DND-41 (cell line): ENCODE results near the gene CCDC38.

Source experiments
- ATAC-seq: fragments of 200-7000 bp; cut with Tn5 transposase; 3 replicates; pipeline ENCODE4 v1.9.1; 2021; ENCODE audit warnings: low read depth; ENCODE audit not compliant: insufficient read depth
- DNase-seq: peaks from one replicate; pipeline ENCODE4 v3.0.0-alpha.2; 2020
- H2AFZ ChIP-seq: 2 replicates; pipeline ENCODE4 v1.6.0; 2012; ENCODE audit warnings: low read depth, low read length
- H3K27ac ChIP-seq: 2 replicates; pipeline ENCODE4 v1.5.1; 2012; ENCODE audit warnings: low read length, inconsistent platforms
- H3K27me3 ChIP-seq: fragments of 200-600 bp; sonication (generic); 2 replicates; pipeline ENCODE4 v1.6.0; 2012; ENCODE audit warnings: low read length, mild to moderate bottlenecking, inconsistent platforms; ENCODE audit not compliant: insufficient read depth, poor library complexity
- H3K36me3 ChIP-seq: 2 replicates; pipeline ENCODE4 v1.5.1; 2012; ENCODE audit warnings: low read length, inconsistent platforms; ENCODE audit not compliant: insufficient read depth
- H3K4me1 ChIP-seq: 2 replicates; pipeline ENCODE4 v1.5.1; 2012; ENCODE audit warnings: mild to moderate bottlenecking, low read length; ENCODE audit not compliant: insufficient read depth
- H3K4me2 ChIP-seq: 2 replicates; pipeline ENCODE4 v1.6.0; 2012; ENCODE audit warnings: mild to moderate bottlenecking, moderate library complexity, low read length, inconsistent platforms; ENCODE audit not compliant: insufficient read depth
- H3K4me3 ChIP-seq, 2 experiments: fragments of 200-600 bp in 1 of 2; shearing (Covaris generic) in 1 of 2; 2 replicates each; pipeline ENCODE4 v1.5.1; 2012 to 2016; ENCODE audit warnings: inconsistent platforms in 2 of 2, low read length in 2 of 2, mild to moderate bottlenecking in 2 of 2, low read depth in 1 of 2, moderate library complexity in 1 of 2
- H3K79me2 ChIP-seq: 2 replicates; pipeline ENCODE4 v1.6.0; 2012; ENCODE audit warnings: low read length, inconsistent platforms; ENCODE audit not compliant: insufficient read depth
- H3K9ac ChIP-seq: 2 replicates; pipeline ENCODE4 v1.6.0; 2012; ENCODE audit warnings: low read depth, mild to moderate bottlenecking, inconsistent platforms, low read length, moderate library complexity
- H3K9me3 ChIP-seq: 2 replicates; pipeline ENCODE4 v1.5.1; 2012; ENCODE audit warnings: low read length, moderate library complexity, mild to moderate bottlenecking, inconsistent platforms; ENCODE audit not compliant: insufficient read depth, severe bottlenecking
- H4K20me1 ChIP-seq: 2 replicates; pipeline ENCODE4 v1.6.0; 2012; ENCODE audit warnings: low read length; ENCODE audit not compliant: insufficient read depth
- EZH2 ChIP-seq: IDR thresholded peaks from 3 replicates; pipeline ENCODE4 v1.6.1; 2012; ENCODE audit warnings: borderline replicate concordance, low read depth, mild to moderate bottlenecking, moderate library complexity, low read length, inconsistent platforms; ENCODE audit not compliant: severe bottlenecking
- TF ChIP-seq, protein P1 (sequence below): IDR thresholded peaks from 2 replicates; pipeline ENCODE4 v1.5.1; 2012; ENCODE audit warnings: borderline replicate concordance, low read length, moderate library complexity, mild to moderate bottlenecking; ENCODE audit not compliant: poor library complexity, severe bottlenecking; ENCODE audit errors: extremely low read depth

CCDC38 gene

DNA sequence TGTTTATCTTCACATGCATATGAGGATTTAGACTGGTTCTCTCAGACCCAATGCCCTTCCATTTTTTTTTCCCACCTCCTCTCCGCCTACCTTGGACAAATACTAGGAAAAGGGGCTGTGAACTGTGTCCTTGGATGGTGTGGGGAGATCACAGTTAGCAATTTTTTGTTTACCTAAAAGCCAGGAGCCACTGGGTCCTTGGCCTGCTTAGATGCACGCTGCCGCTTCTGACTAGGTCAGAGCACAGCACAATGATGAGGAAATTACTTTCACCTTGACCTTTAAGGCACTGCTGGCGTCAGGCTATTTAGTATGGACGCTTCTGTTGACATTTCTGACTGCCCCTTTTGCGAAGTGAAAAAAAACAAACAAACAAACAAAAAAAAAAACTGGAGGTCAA lies 1.9 kb downstream of the CCDC38 start:
- H3K4me2 ChIP-seq: no peak overlapping the region
- no peak for DNase-seq
- peaks cover 14% of the 10 kb centered on the region for H3K4me1 ChIP-seq
- H2AFZ ChIP-seq: no peak overlapping the region
- TF ChIP-seq, protein P1, sequence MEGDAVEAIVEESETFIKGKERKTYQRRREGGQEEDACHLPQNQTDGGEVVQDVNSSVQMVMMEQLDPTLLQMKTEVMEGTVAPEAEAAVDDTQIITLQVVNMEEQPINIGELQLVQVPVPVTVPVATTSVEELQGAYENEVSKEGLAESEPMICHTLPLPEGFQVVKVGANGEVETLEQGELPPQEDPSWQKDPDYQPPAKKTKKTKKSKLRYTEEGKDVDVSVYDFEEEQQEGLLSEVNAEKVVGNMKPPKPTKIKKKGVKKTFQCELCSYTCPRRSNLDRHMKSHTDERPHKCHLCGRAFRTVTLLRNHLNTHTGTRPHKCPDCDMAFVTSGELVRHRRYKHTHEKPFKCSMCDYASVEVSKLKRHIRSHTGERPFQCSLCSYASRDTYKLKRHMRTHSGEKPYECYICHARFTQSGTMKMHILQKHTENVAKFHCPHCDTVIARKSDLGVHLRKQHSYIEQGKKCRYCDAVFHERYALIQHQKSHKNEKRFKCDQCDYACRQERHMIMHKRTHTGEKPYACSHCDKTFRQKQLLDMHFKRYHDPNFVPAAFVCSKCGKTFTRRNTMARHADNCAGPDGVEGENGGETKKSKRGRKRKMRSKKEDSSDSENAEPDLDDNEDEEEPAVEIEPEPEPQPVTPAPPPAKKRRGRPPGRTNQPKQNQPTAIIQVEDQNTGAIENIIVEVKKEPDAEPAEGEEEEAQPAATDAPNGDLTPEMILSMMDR: no peak
- TF ChIP-seq EZH2: no peak
- no peak overlapping the region for H3K9ac ChIP-seq
- H3K27me3 ChIP-seq: no peaks in the 10 kb centered on the region
- H3K79me2 ChIP-seq: no peaks in the 10 kb centered on the region; the same call in 1 of the 2 replicates
- H3K9me3 ChIP-seq: no peaks in the 10 kb centered on the region
- no peak overlapping the region for H3K4me3 ChIP-seq
- no peak overlapping the region for H3K27ac ChIP-seq
- no peak for ATAC-seq
- H4K20me1 ChIP-seq: no peaks in the 10 kb centered on the region
- H3K36me3 ChIP-seq: no peaks in the 10 kb centered on the region

DNA sequence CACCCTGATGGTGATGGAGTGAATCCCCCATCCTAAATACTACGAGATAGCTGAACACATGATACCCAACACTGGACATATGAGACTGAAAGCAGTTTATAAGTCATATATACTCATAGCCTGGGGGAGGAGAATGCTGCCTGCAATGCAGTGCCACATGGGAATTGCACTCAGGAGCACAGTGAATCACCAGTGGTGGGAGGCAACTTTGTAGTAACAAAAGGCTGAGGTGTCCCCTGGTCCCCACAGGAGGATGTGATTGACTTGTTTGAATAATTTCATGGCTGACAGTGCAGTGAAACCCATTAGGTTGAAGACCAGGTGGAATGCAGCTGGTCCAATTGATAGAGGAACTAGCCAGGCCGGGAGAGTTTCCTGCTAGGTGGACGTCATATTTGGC lies 20.2 kb downstream of the CCDC38 start:
- no peak for DNase-seq
- ATAC-seq: no peak

DNA sequence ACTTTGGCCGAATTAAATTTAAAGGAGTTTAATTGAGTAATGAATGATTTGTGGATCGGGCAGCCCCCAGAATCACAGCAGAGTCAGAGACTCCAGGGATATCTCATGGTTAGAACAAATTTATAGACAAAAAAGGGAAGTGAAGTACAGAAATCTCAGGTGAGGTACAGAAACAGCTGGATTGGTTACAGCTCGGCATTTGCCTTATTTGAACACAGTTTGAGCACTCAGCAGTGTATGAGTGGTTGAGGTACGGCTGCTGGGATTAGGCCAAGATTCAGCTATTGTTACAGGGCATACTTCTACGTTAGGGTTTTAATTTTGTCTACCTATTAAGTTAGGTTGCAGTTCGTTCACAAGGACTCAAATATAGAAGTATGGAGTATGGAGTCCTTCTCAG lies 23.3 kb downstream of the CCDC38 start:
- ATAC-seq (no peak), DNase-seq (no peak)
- no peak overlapping the region for H3K9ac ChIP-seq
- no peaks in the 10 kb centered on the region for H3K36me3 ChIP-seq
- no peak overlapping the region for H3K4me2 ChIP-seq
- peaks cover 10% of the 10 kb centered on the region for H3K4me1 ChIP-seq
- H2AFZ ChIP-seq: no peak overlapping the region
- H3K4me3 ChIP-seq: no peak overlapping the region
- no peak overlapping the region for H3K27ac ChIP-seq
- H4K20me1 ChIP-seq: no peaks in the 10 kb centered on the region
- H3K27me3 ChIP-seq: peaks cover 5% of the 10 kb centered on the region
- TF ChIP-seq EZH2: no peak
- TF ChIP-seq, protein P1: no peak
- no peaks in the 10 kb centered on the region for H3K9me3 ChIP-seq
- H3K79me2 ChIP-seq: no peaks in the 10 kb centered on the region

More for the DNA sequence above, 20.2 kb downstream of the CCDC38 start:
- no peak for TF ChIP-seq EZH2
- TF ChIP-seq, protein P1: no peak
- Histone ChIP-seq H3K36me3 (no peaks in the 10 kb centered on the region), H4K20me1 (no peaks in the 10 kb centered on the region), H3K4me1 (peaks cover 10% of the 10 kb centered on the region), H3K4me2 (no peak overlapping the region), H3K9me3 (no peaks in the 10 kb centered on the region), H3K27ac (no peak overlapping the region), H3K9ac (no peak overlapping the region), H3K4me3 (no peak overlapping the region), H2AFZ (no peak overlapping the region), H3K79me2 (no peaks in the 10 kb centered on the region), H3K27me3 (no peaks in the 10 kb centered on the region)
